Ascending aorta (tissue), 2 donors: ENCODE measurements around the gene MXRA7. TPM values are rescaled to one million over a fixed set of nuclear protein-coding genes. Genes with fewer than 3 reads are reported as not detected.
"Not testable (repeated sequence)": the region's sequence is repeated elsewhere in the genome, so short reads cannot be mapped to it uniquely, and the experiment has no call there.

Source experiments
- DNase-seq, 2 donors: peaks; one replicate each; pipeline ENCODE4 v3.0.0-alpha.2; 2019; ENCODE audit warnings: low spot score in 2 of 2
- H3K27ac ChIP-seq, 2 donors: fragments of 200-600 bp; sonication (generic); one replicate each; pipeline ENCODE4 v1.5.1; 2016 to 2017; ENCODE audit warnings: mild to moderate bottlenecking in 1 of 2
- H3K27me3 ChIP-seq: fragments of 200-600 bp; sonication (generic); one replicate; pipeline ENCODE4 v1.5.1; 2017
- H3K36me3 ChIP-seq, 2 donors: fragments of 200-600 bp; sonication (generic); one replicate each; pipeline ENCODE4 v1.5.1; 2016
- H3K4me1 ChIP-seq, 2 donors: fragments of 200-600 bp; sonication (generic); one replicate each; pipeline ENCODE4 v1.5.1; 2016 to 2017; ENCODE audit warnings: mild to moderate bottlenecking in 1 of 2
- H3K4me3 ChIP-seq, 2 donors: fragments of 200-600 bp; sonication (generic); one replicate each; pipeline ENCODE4 v1.5.1; 2016 to 2017; ENCODE audit warnings: mild to moderate bottlenecking in 1 of 2
- H3K9me3 ChIP-seq, 2 donors: fragments of 200-600 bp; sonication (generic); one replicate each; pipeline ENCODE4 v1.5.1; 2016
- CTCF ChIP-seq, 3 experiments: fragments of 200-600 bp in 2 of 3; fragments of 450-650 bp in 1 of 3; sonication (generic) in 2 of 3; IDR thresholded peaks; one replicate each; pipeline ENCODE4 v1.5.1; 2016 to 2019; ENCODE audit warnings: antibody characterized with exemption in 3 of 3, mild to moderate bottlenecking in 1 of 3, moderate library complexity in 1 of 3
- intact Hi-C: fragments of 100-400 bp; cut with DNase I; formaldehyde crosslinking; loops from one replicate; pipeline ENCODE4 v1.15.1; 2023
- total RNA-seq: library from RNA; depleted of rRNA; stranded (reverse); fragments of >200 nt; gene quantifications from one replicate; pipeline ENCODE4 v1.1.0, GENCODE V29; 2016

MXRA7 gene
- total RNA-seq, 1 donor from 2014 or later = 122 TPM

- peaks cover 38 to 50% of the 10 kb centered on the region in 2 donors for H3K36me3 ChIP-seq
- H3K27ac ChIP-seq = peak within 1 kb of the TSS; percentile 96 to 98
- no peaks in the 10 kb centered on the region for H3K27me3 ChIP-seq
- intact Hi-C loops = loop anchor here (1.0 to 5.0 kb wide), 4 partner anchors 10 to 56 kb away; partner anchors contain the start of gene SRSF2
- H3K4me3 ChIP-seq = peak within 1 kb of the TSS; percentile 93 to 100
- peaks cover 24 to 35% of the 10 kb centered on the region in 2 donors for H3K4me1 ChIP-seq
- DNase-seq = peak in 1 of 2 donors; percentile 89
- no peaks in the 10 kb centered on the region for H3K9me3 ChIP-seq
- peak; percentile 68 to 84 (median 75) for TF ChIP-seq CTCF (IDR thresholded peaks at IDR 0.05)
These were observed 16.3 kb upstream of the MXRA7 start, which contains the start of gene METTL23 for GRCh38 chr17:76726776-76727718. TSS of gene METTL23 (plus strand) at chr17:76726839. CDS start at chr17:76729711, 2,872 bp downstream.

- Histone ChIP-seq H3K9me3 (no peaks in the 10 kb centered on the region), H3K27me3 (no peaks in the 10 kb centered on the region), H3K36me3 (peaks cover 39 to 50% of the 10 kb centered on the region in 2 donors), H3K27ac (peak within 1 kb of the TSS; percentile 96 to 98), H3K4me1 (peaks cover 24 to 33% of the 10 kb centered on the region in 2 donors), H3K4me3 (peak within 1 kb of the TSS; percentile 93 to 100)
- intact Hi-C loops = loop anchor here (1.0 to 5.0 kb wide), 4 partner anchors 11 to 55 kb away; partner anchors contain the start of gene SRSF2
- TF ChIP-seq CTCF (IDR thresholded peaks at IDR 0.05) = no peak
- DNase-seq = peak; percentile 91 to 98
These were observed 15.5 kb upstream of the MXRA7 start, which contains the start of gene JMJD6 for GRCh38 chr17:76726231-76726775. TSS of gene JMJD6 (minus strand) at chr17:76726606. CDS start at chr17:76726475, 131 bp downstream.

- no peak for TF ChIP-seq CTCF (IDR thresholded peaks at IDR 0.05)
- peak overlapping the region; percentile 96 to 98 for H3K27ac ChIP-seq
- intact Hi-C loops = loop anchor here (1.0 to 5.0 kb wide), 4 partner anchors 12 to 54 kb away; partner anchors contain the start of gene SRSF2
- peaks cover 24 to 33% of the 10 kb centered on the region in 2 donors for H3K4me1 ChIP-seq
- peaks cover 41 to 52% of the 10 kb centered on the region in 2 donors for H3K36me3 ChIP-seq
- no peaks in the 10 kb centered on the region for H3K9me3 ChIP-seq
- peak overlapping the region; percentile 93 to 100 for H3K4me3 ChIP-seq
- DNase-seq = peak; percentile 60 to 89
- H3K27me3 ChIP-seq = no peaks in the 10 kb centered on the region
These were observed 14.9 kb upstream of the MXRA7 start for GRCh38 chr17:76725580-76726230.

GRCh38 chr17:76723812-76724211 is 13.0 kb upstream of the MXRA7 start:
- no peaks in the 10 kb centered on the region for H3K9me3 ChIP-seq
- intact Hi-C loops = no loop called here
- peaks cover 60% of the 10 kb centered on the region in 2 donors for H3K36me3 ChIP-seq
- TF ChIP-seq CTCF (IDR thresholded peaks at IDR 0.05) = no peak
- H3K4me1 ChIP-seq = peaks cover 24 to 33% of the 10 kb centered on the region in 2 donors
- H3K4me3 ChIP-seq = peak overlapping the region in 1 of 2 donors; percentile 100
- no peak for DNase-seq
- no peaks in the 10 kb centered on the region for H3K27me3 ChIP-seq
- H3K27ac ChIP-seq = no peak overlapping the region

GRCh38 chr17:76722977-76723376 is 12.2 kb upstream of the MXRA7 start:
- Histone ChIP-seq H3K4me1 (peaks cover 23 to 31% of the 10 kb centered on the region in 2 donors), H3K36me3 (peaks cover 68 to 69% of the 10 kb centered on the region in 2 donors)
- H3K27me3 ChIP-seq, H3K27ac ChIP-seq, H3K9me3 ChIP-seq, DNase-seq, H3K4me3 ChIP-seq, intact Hi-C loops: not testable (repeated sequence)
